ENCODE data around the gene KRT6A. TPM values are rescaled to one million over a fixed set of nuclear protein-coding genes. Genes with fewer than 3 reads are reported as not detected.

KRT6A gene
- total RNA-seq, result 0.47 and 1.9 TPM in 2 replicates

- DNase-seq, result no peak
Measured at GRCh38 chr12:52493172-52493571, at the start of gene KRT6A. TSS of gene KRT6A (minus strand) at chr12:52493257. CDS start at chr12:52493188, 69 bp downstream.

- DNase-seq, result no peak
Measured at GRCh38 chr12:52542157-52542556, 49.1 kb upstream of the KRT6A start.

GRCh38 chr12:52541709-52542108, 48.7 kb upstream of the KRT6A start:
- DNase-seq, result no peak

GRCh38 chr12:52540531-52540930, 47.5 kb upstream of the KRT6A start:
- DNase-seq, result no peak

GRCh38 chr12:52539821-52540173, 46.7 kb upstream of the KRT6A start:
- DNase-seq, result no peak

- peak; percentile 44 for DNase-seq
Measured at GRCh38 chr12:52539083-52539820, 46.2 kb upstream of the KRT6A start.

- no peak for DNase-seq
Measured at GRCh38 chr12:52537101-52537500, 44.0 kb upstream of the KRT6A start.

- no peak for DNase-seq
Measured at GRCh38 chr12:52535574-52535973, 42.5 kb upstream of the KRT6A start.

GRCh38 chr12:52534482-52534881, 41.4 kb upstream of the KRT6A start:
- DNase-seq, result no peak

GRCh38 chr12:52533686-52534470, 40.8 kb upstream of the KRT6A start:
- no peak for DNase-seq

GRCh38 chr12:52532636-52533035, 39.6 kb upstream of the KRT6A start:
- DNase-seq, result no peak

GRCh38 chr12:52531566-52532300, 38.7 kb upstream of the KRT6A start:
- no peak for DNase-seq

- DNase-seq, result no peak
Measured at GRCh38 chr12:52530905-52531304, 37.8 kb upstream of the KRT6A start.

- DNase-seq, result no peak
Measured at GRCh38 chr12:52530366-52530765, 37.3 kb upstream of the KRT6A start.

- DNase-seq, result no peak
Measured at GRCh38 chr12:52529846-52530245, 36.8 kb upstream of the KRT6A start.

GRCh38 chr12:52529417-52529816, 36.4 kb upstream of the KRT6A start:
- no peak for DNase-seq

- DNase-seq, result no peak
Measured at GRCh38 chr12:52528641-52529143, 35.6 kb upstream of the KRT6A start.

GRCh38 chr12:52527121-52527800, 34.2 kb upstream of the KRT6A start:
- no peak for DNase-seq

GRCh38 chr12:52526511-52526951, 33.5 kb upstream of the KRT6A start:
- DNase-seq, result no peak

GRCh38 chr12:52525661-52526499, 32.8 kb upstream of the KRT6A start:
- no peak for DNase-seq

- no peak for DNase-seq
Measured at GRCh38 chr12:52524898-52525591, 32.0 kb upstream of the KRT6A start.

Data from dermis blood vessel endothelial cell (primary cell).